Panc1 (cell line): Measurements from ENCODE around the gene HELT. TPM values are rescaled to one million over a fixed set of nuclear protein-coding genes. Genes with fewer than 3 reads are reported as not detected.

ENCODE experiments used
- ATAC-seq: fragments of 200-7000 bp; cut with Tn5 transposase; 2 replicates; pipeline ENCODE4 v1.9.1; 2020; ENCODE audit warnings: mild to moderate bottlenecking, moderate library complexity
- BruUV-seq: library from RNA; stranded (reverse); fragments of 400-500 nt; replicated peaks from 2 replicates; lab custom pipeline; 2021; lab: Mats Ljungman, UMichigan
- CTCF ChIA-PET: fragments of 300-600 bp; sonication (Branson Sonifier 250); formaldehyde crosslinking; loops from one replicate; lab custom pipeline; 2022; ENCODE audit warnings: antibody characterized with exemption; lab: Charles Lee
- POLR2A ChIA-PET: fragments of 300-600 bp; sonication (Branson Sonifier 250); formaldehyde crosslinking; loops from one replicate; lab custom pipeline; 2022; ENCODE audit warnings: antibody characterized with exemption; lab: Charles Lee
- DNase-seq: peaks from one replicate; pipeline ENCODE4 v3.0.0-alpha.2; 2010; ENCODE audit warnings: low read depth, low spot score
- H3K27ac ChIP-seq: 2 replicates; pipeline ENCODE4 v1.5.1; 2011; ENCODE audit warnings: mild to moderate bottlenecking, low read length, inconsistent platforms
- H3K27me3 ChIP-seq: fragments of 200-500 bp; sonication (Bioruptor generic); 2 replicates; pipeline ENCODE4 v1.6.0; 2014; ENCODE audit warnings: low read length, inconsistent platforms; ENCODE audit not compliant: control insufficient read depth, insufficient read depth
- H3K36me3 ChIP-seq: fragments of 200-500 bp; sonication (Bioruptor generic); 2 replicates; pipeline ENCODE4 v1.5.1; 2014; ENCODE audit warnings: inconsistent platforms, mild to moderate bottlenecking, low read length, moderate library complexity; ENCODE audit not compliant: control insufficient read depth, insufficient read depth
- H3K4me1 ChIP-seq: 2 replicates; pipeline ENCODE4 v1.5.1; 2011; ENCODE audit warnings: inconsistent platforms, mild to moderate bottlenecking, low read length, moderate library complexity; ENCODE audit not compliant: control insufficient read depth, insufficient read depth
- H3K4me3 ChIP-seq, 2 experiments: 2 replicates each; pipeline ENCODE4 v1.5.1; 2011 to 2012; ENCODE audit warnings: low read depth in 2 of 2, low read length in 2 of 2, mild to moderate bottlenecking in 2 of 2, inconsistent platforms in 1 of 2, moderate library complexity in 1 of 2
- H3K9me3 ChIP-seq: fragments of 200-500 bp; sonication (Bioruptor generic); 2 replicates; pipeline ENCODE4 v1.5.1; 2014; ENCODE audit warnings: low read depth, mild to moderate bottlenecking, inconsistent platforms, low read length, moderate library complexity; ENCODE audit not compliant: control insufficient read depth, insufficient read depth
- CTCF ChIP-seq: fragments of 450-650 bp; IDR thresholded peaks from 2 replicates; pipeline ENCODE4 v1.5.1; 2017; ENCODE audit warnings: mild to moderate bottlenecking
- POLR2AphosphoS5 ChIP-seq: IDR thresholded peaks from 2 replicates; pipeline ENCODE4 v1.6.1; 2012; ENCODE audit warnings: mild to moderate bottlenecking, low read depth, low read length, moderate library complexity
- REST ChIP-seq, 2 experiments: IDR thresholded peaks; 2 replicates each; pipeline ENCODE4 v1.6.1; 2011 to 2012; ENCODE audit warnings: low read depth in 2 of 2, control low read depth in 1 of 2, low read length in 1 of 2, mild to moderate bottlenecking in 1 of 2, moderate library complexity in 1 of 2; ENCODE audit not compliant: insufficient read depth in 1 of 2
- SIN3A ChIP-seq: IDR thresholded peaks from 2 replicates; pipeline ENCODE4 v1.6.1; 2012; ENCODE audit warnings: low read depth, mild to moderate bottlenecking, low read length, moderate library complexity, borderline replicate concordance; ENCODE audit not compliant: insufficient read depth
- TCF7L2 ChIP-seq: IDR thresholded peaks from 2 replicates; pipeline ENCODE4 v1.6.1; 2011; ENCODE audit warnings: mild to moderate bottlenecking, low read depth, low read length, inconsistent platforms
- in situ Hi-C: cut with HindIII; loops from 2 replicates; pipeline ENCODE4 v1.10.0; 2016; ENCODE audit warnings: low sequenced_read_pairs, low pct_unique_long_range_greater_than_20kb
- intact Hi-C: fragments of 100-400 bp; cut with micrococcal nuclease; formaldehyde crosslinking; loops from one replicate; pipeline ENCODE4 v1.10.0; 2022; ENCODE audit not compliant: unreplicated experiment
- total RNA-seq: library from RNA; stranded (reverse); gene quantifications from one replicate; pipeline ENCODE4 v1.2.1, GENCODE V29; 2021; ENCODE audit not compliant: unreplicated experiment

The HELT gene
- total RNA-seq, 1 experiment from 2014 or later: not detected

- Histone ChIP-seq H3K27ac (no peak overlapping the region), H3K36me3 (no peaks in the 10 kb centered on the region), H3K4me3 (no peak overlapping the region), H3K4me1 (no peaks in the 10 kb centered on the region), H3K9me3 (no peaks in the 10 kb centered on the region), H3K27me3 (no peaks in the 10 kb centered on the region; the same call in 1 of the 2 replicates)
- DNase-seq (no peak), ATAC-seq (no peak)
- in situ Hi-C loops (no loop called here), intact Hi-C loops (no loop called here)
- TF ChIP-seq SIN3A (no peak), CTCF (no peak), TCF7L2 (no peak)
- no TSS peak for BruUV-seq
- CTCF ChIA-PET: no interaction called here
- POLR2A ChIA-PET: no interaction called here
Observed at GRCh38 chr4:184977747-184978146, 40.5 kb upstream of the HELT start.

GRCh38 chr4:184978211-184978610 is 40.1 kb upstream of the HELT start:
- ATAC-seq: no peak
- Histone ChIP-seq H3K27ac (no peak overlapping the region), H3K27me3 (no peaks in the 10 kb centered on the region; the same call in 1 of the 2 replicates), H3K4me1 (no peaks in the 10 kb centered on the region), H3K9me3 (no peaks in the 10 kb centered on the region), H3K4me3 (no peak overlapping the region), H3K36me3 (no peaks in the 10 kb centered on the region)
- in situ Hi-C loops: no loop called here
- ChIA-PET CTCF (no interaction called here), POLR2A (no interaction called here)
- no TSS peak for BruUV-seq
- TF ChIP-seq POLR2AphosphoS5 (no peak), TCF7L2 (no peak), CTCF (no peak), REST (IDR thresholded peaks at IDR 0.05; ENCODE audit: insufficient read depth in 1 of 2, low read depth in 2 of 2, low read length in 1 of 2) (no peak), SIN3A (no peak)
- DNase-seq: no peak
- intact Hi-C loops: no loop called here
